EH (cell line): ENCODE measurements around the gene TEK.
"Not testable (repeated sequence)": the region's sequence is repeated elsewhere in the genome, so short reads cannot be mapped to it uniquely, and the experiment has no call there.

Experiments used
- DNase-seq: peaks from one replicate; pipeline ENCODE4 v3.0.0-alpha.2; 2015; ENCODE audit warnings: low read depth

Gene TEK

GRCh38 chr9:27108981-27109541 lies at the start of gene TEK:
TSS of gene TEK (plus strand) at chr9:27109225. CDS start at chr9:27109591, 366 bp downstream.
- DNase-seq: peak; percentile 27

- no peak for DNase-seq
These were observed 49.6 kb upstream of the TEK start for GRCh38 chr9:27059412-27059811.

DNA sequence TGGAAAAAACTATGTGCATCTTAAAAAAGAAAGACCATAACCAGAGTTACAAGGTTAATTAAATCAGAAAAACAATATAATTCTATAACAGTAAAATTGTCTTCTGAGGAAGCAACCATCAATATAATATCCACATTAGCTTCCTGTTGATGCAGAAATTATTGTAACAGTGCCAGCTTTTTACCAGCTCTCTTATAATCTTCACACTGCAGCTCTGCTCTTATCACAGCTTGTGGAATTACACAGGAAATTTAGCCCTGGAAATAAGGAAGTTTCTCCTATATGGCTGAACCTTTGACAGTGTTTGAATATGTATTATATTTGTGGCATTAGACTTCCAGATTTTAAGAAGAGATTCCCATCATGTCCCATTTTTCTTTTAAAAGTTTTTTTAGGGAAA lies 49.1 kb upstream of the TEK start:
- DNase-seq: no peak

- DNase-seq: no peak
These were observed 43.7 kb upstream of the TEK start for GRCh38 chr9:27065288-27065687.

DNA sequence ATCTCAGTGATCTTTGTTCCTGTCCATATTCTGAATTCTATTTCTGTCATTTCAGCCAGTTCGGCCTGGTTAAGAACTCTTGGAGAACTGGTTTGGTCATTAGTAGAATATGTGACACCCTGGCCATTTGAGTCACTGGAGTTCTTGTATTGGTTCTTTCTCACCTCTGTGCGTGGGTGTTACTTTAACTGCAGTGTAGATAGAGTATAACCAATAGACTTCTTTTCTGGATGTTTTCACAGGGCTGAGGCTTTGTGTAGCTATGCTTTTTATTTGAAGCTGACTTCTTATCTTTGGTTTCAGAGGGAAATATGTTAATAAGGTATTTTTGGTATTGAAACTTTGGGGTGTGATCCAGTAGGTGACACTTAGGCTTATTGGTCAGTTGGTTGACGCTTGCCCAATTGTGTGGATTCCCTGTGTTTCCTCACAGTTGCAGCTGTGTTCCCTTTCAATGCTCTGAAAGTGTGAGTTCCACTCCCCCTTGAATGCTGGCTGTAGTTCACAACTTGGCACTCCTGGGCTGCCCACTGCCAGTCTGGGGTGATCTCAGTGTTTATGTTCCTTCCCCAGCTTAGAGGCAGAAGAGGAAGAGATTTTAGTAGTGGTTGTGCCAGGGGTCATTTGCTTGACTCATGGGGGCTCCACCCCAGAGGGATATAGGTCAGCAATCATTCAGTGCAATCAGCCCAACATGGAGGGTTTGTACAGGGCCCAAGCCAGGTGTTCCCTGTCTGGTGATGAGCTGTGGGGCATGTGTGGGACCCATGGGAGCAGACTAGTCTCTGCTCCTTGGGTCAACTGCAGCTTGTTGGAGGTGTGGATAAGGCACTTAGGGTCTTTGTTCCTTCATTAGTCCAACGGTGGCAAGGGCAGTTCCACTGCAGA lies 34.9 kb upstream of the TEK start:
- DNase-seq: no peak

DNA sequence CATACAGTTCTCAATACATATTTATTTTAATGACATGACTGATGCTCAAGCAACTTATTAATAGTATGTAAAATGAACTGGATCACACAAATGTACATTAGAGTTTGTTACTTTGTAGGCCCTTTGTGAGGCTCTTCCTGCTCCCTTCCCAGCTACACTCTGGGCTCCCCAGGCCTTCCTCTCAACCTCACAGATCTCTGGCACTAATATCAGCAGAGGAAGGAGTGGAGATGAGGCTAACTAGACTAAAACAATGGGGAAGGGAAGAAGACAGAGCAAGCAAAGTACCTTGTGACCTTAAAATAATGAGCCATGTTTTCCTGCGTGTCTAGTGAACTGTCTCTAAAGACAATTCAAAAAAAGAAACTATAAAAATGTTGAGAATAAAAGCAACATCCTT lies 30.3 kb upstream of the TEK start:
- DNase-seq: no peak

DNA sequence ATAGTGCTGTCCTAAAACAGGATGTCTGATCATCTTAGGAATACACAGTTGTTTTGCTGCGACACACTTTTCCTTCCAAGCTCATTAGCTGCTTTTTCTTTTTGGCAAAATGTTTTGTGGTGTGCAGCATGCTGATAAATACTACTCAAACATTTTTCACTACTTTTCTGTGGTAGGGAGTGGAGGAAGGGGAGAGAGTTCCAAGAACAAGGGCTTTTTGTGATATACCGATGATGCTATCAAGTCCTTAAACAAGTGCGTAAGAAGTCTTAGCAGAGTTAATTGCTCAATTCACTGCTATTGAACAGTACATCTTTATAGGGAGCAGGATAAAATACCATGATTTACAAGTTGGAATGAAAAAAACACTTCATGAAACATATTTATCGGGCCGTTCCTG lies 23.6 kb upstream of the TEK start:
- no peak for DNase-seq

GRCh38 chr9:27086818-27087680 lies 22.0 kb upstream of the TEK start:
- DNase-seq: peak; percentile 92

DNA sequence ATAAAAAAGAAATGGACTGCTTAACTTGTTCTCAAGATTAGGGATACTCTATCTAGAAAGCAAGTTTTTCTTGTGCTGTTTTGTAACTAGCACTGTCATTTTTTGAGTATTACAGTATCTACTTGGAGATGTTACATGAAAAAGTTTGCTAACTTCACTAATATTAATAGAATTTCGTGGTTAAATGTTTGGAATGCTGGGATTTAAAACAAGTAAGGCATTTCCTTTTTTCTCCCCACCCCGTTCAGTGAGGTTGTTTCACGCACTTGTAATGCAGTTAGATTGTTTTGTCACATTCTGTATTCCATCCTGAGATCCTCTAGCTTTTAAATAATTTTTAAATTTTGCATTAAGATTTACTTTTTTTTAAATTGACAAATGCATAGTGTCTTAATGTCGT lies 20.0 kb upstream of the TEK start:
- DNase-seq: peak; percentile 87

GRCh38 chr9:27089706-27090105 lies 19.3 kb upstream of the TEK start:
- DNase-seq: no peak

DNA sequence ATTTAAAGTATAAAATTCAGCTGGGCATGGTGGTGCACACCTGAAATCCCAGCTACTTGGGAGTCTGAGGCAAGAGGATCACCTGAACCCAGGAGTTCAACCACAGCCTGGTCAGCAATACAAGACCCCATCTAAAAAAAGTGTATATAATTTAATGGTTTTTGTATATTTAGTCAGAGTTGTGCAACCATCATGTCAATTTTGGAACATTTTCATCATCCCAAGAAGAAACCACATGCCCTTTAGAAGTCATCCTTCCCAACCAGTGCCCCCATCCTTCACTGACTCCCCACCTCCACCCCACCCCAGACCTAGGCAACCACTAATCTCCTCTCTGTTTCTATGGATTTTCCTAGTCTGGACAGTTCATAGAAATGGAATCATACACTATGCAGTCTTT lies 18.8 kb upstream of the TEK start:
- peak; percentile 8 for DNase-seq

GRCh38 chr9:27090711-27091110 lies 18.3 kb upstream of the TEK start:
- no peak for DNase-seq

DNA sequence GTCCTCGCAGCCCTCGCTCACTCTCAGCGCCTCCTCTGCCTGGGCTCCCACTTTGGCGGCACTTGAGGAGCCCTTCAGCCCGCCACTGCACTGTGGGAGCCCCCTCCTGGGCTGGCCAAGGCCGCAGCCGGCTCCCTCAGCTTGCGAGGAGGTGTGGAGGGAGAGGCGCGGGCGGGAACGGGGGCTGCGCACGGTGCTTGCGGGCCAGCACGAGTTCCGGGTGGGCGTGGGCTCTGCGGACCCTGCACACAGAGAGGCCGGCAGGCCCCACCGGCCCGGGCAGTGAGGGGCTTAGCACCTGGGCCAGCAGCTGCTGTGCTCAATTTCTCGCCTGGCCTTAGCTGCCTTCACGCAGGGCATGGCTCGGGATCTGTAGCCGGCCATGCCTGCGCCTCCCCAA lies 16.5 kb upstream of the TEK start:
- not testable (repeated sequence) for DNase-seq

- not testable (repeated sequence) for DNase-seq
These were observed 15.5 kb upstream of the TEK start for GRCh38 chr9:27093384-27094067.

DNA sequence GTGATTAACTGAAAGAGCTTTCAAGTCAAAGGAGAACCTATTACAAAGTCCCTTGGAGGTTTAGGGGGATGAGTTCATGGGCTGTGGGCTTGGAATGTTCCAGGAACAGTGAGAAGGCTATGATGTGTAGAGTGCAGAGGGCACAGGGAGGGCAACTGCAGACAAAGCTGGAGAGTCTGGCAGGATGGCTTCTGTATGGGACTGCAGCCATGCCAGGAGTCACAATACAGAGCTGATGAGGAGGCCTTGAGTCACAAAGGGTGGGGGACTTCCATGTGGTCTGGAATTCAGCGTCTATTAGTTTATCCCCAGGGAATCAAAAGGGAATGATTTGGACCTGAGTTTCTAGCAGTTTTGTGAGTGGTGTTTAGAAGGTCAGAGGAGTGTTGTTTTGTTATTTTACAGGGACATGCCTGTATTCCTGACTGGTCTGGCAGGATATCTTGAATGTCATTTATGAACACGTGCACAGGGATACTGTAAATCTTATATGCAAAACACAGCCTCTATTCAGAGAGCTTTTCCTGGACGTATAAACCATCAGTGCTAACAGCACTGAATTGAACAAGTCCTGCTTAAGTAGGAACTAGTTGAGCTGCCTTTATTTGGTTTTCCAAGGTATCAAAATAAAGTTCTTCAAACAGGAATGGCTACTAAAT lies 14.3 kb upstream of the TEK start:
- peak; percentile 80 for DNase-seq

DNA sequence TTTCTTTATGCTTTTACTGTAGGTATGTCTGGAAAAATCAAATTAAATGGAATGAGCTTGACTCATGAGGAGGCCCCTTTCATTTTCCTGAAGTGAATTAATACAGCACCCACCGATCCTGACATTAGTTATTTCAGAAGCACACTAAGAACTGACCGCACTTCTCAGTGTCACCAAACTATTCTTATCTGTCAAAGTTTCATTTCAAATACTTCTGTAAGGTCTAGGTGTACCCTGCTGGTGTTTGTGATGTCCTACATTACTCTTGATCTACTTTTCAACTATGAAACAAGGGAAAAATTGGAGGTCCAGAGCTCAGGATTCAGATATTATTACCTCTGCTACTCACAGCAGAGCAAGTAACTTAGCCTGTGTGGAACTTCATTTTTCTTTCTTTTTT lies 1.8 kb upstream of the TEK start:
- no peak for DNase-seq

- DNase-seq: no peak
These were observed 596 bp downstream of the TEK start for GRCh38 chr9:27109621-27110020.

- DNase-seq: no peak
These were observed 1.2 kb downstream of the TEK start for GRCh38 chr9:27110181-27110580.

DNA sequence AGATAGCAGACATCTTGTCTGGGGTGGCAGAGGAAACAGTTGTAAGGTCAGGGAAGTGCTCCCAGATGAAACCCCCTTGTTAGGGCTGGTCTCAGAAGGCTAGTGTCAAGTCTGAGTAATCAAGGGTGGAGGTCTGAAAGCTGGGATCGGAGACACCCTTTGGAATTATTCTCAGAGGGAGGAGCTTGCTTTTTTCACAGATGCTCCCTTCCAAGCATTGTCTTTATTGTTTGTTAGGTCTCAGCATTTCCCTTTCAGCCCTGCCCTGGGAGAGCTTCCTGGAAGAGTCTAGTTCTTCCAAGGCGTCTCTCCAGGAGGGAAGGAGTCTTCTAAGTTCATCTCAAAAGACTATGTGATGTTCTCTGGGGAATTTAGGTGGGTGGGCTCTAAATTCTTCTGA lies 3.2 kb downstream of the TEK start:
- no peak for DNase-seq

GRCh38 chr9:27117489-27118135 lies 8.6 kb downstream of the TEK start:
- no peak for DNase-seq

- peak; percentile 73 for DNase-seq
These were observed 9.9 kb downstream of the TEK start for GRCh38 chr9:27118916-27119315.
